HUES6 (cell line): ENCODE results near the gene FSTL4.

Experiments used
- H3K27ac ChIP-seq: 2 replicates; pipeline ENCODE4 v1.7.0; 2013; ENCODE audit warnings: low read depth, mild to moderate bottlenecking, low read length, inconsistent platforms
- H3K27me3 ChIP-seq: 2 replicates; pipeline ENCODE4 v1.6.1; 2013; ENCODE audit warnings: low read length; ENCODE audit not compliant: control insufficient read depth, insufficient read depth
- H3K36me3 ChIP-seq: 2 replicates; pipeline ENCODE4 v1.6.1; 2013; ENCODE audit warnings: low read length; ENCODE audit not compliant: control insufficient read depth, insufficient read depth
- H3K4me1 ChIP-seq: 2 replicates; pipeline ENCODE4 v1.6.1; 2013; ENCODE audit warnings: low read length; ENCODE audit not compliant: control insufficient read depth, insufficient read depth
- H3K4me3 ChIP-seq: 2 replicates; pipeline ENCODE4 v1.5.1; 2013; ENCODE audit warnings: low read depth, low read length
- H3K9ac ChIP-seq: one replicate; pipeline ENCODE4 v1.6.1; 2013; ENCODE audit warnings: mild to moderate bottlenecking, low read length
- H3K9me3 ChIP-seq: 2 replicates; pipeline ENCODE4 v1.6.1; 2013; ENCODE audit warnings: low read depth, low read length; ENCODE audit not compliant: control insufficient read depth, insufficient read depth

FSTL4 gene

DNA sequence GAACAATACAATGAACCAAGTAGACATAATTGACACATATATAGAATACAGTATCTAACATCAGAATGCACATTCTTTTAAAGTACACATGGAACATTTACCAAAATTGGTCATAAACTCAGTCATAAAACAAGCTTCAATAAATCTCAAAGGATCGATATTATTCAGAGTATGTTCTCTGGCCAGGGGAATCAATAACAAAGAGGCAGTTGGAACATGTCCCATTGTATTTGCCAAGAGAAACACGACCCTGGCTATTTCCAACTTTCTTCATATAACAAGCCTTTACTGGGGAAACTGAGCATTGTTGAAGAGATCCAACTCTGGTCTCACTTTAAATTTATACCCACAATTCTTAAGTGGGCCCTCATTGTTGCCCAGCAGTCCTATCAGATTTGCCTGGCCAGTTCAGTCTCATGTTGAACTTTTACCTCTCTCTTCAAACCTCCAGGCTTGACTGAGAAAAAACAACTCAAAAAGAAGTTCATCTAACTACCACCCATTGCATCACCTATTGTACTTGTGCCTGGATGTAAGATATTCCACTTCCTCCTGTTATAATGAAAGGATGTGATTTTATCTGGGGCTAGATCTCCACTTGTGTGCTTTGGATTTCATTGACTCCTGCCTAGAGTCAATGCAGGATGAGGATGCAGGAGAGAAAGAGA, 398.1 kb downstream of the FSTL4 start:
- Histone ChIP-seq H3K27ac (no peak overlapping the region), H3K36me3 (no peaks in the 10 kb centered on the region)

DNA sequence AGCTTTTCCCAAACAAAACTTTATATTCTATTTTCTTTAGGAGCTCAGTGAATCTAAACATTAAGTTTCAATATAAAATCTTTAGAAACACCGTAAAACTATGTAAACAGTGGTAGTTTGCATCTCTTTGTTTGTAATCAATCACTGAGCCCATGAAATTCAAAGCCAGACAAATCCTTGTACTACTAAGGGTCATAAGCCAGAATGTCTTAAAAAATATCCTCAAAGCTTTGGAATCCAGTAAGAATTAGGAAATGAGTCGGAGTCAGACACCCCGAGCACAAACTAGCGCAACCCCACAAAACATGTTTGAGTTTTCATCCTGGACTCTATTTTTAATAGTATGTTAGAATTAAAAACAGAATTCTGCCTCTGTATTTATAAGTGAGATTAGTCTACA, 406.7 kb downstream of the FSTL4 start:
- Histone ChIP-seq H3K36me3 (no peaks in the 10 kb centered on the region), H3K4me3 (no peak overlapping the region), H3K9ac (no peak overlapping the region), H3K9me3 (no peaks in the 10 kb centered on the region; the same call in 1 of the 2 replicates), H3K27ac (no peak overlapping the region), H3K4me1 (no peaks in the 10 kb centered on the region), H3K27me3 (no peaks in the 10 kb centered on the region)

More for the DNA sequence above, 398.1 kb downstream of the FSTL4 start:
- H3K9ac ChIP-seq, result no peak overlapping the region
- no peaks in the 10 kb centered on the region for H3K9me3 ChIP-seq
- H3K4me1 ChIP-seq, result no peaks in the 10 kb centered on the region
- no peak overlapping the region for H3K4me3 ChIP-seq
- no peaks in the 10 kb centered on the region for H3K27me3 ChIP-seq

- Histone ChIP-seq H3K9me3 (no peaks in the 10 kb centered on the region; the same call in 1 of the 2 replicates), H3K27me3 (no peaks in the 10 kb centered on the region), H3K4me1 (no peaks in the 10 kb centered on the region), H3K27ac (no peak overlapping the region), H3K9ac (no peak overlapping the region), H3K4me3 (no peak overlapping the region), H3K36me3 (no peaks in the 10 kb centered on the region)
These were observed 407.1 kb downstream of the FSTL4 start for GRCh38 chr5:133205204-133205603.

GRCh38 chr5:133203317-133204305, 408.7 kb downstream of the FSTL4 start:
- Histone ChIP-seq H3K36me3 (no peaks in the 10 kb centered on the region), H3K27me3 (no peaks in the 10 kb centered on the region), H3K9me3 (no peaks in the 10 kb centered on the region; the same call in 1 of the 2 replicates), H3K27ac (no peak overlapping the region), H3K4me1 (no peaks in the 10 kb centered on the region), H3K4me3 (no peak overlapping the region), H3K9ac (no peak overlapping the region)

GRCh38 chr5:133202066-133202665, 410.2 kb downstream of the FSTL4 start:
- Histone ChIP-seq H3K9me3 (no peaks in the 10 kb centered on the region; the same call in 1 of the 2 replicates), H3K9ac (no peak overlapping the region), H3K4me3 (no peak overlapping the region), H3K27ac (no peak overlapping the region), H3K36me3 (no peaks in the 10 kb centered on the region), H3K4me1 (no peaks in the 10 kb centered on the region), H3K27me3 (no peaks in the 10 kb centered on the region)

DNA sequence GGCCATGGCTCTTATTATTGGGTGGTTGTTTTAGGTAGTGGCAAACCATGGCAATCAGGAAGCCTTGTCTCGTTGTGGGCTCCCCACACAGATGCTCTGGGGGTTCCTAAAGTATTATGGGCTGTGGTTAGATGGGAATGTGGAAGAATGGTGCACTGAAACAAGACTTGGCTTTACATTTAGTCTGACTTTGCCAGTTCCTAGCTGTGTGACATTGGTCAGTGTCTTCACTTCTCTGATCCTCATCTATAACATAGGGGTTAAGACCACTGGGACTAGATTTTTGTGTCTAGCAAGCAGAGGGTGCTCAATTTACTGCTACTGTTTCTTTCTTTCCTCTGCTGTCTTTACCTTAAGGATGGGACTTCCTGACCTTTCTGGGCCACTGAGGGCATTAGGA, 411.0 kb downstream of the FSTL4 start:
- Histone ChIP-seq H3K27ac (no peak overlapping the region), H3K4me3 (no peak overlapping the region), H3K36me3 (no peaks in the 10 kb centered on the region), H3K9ac (no peak overlapping the region), H3K27me3 (no peaks in the 10 kb centered on the region), H3K9me3 (no peaks in the 10 kb centered on the region; the same call in 1 of the 2 replicates), H3K4me1 (peaks cover 3% of the 10 kb centered on the region; the same call in 1 of the 2 replicates)

DNA sequence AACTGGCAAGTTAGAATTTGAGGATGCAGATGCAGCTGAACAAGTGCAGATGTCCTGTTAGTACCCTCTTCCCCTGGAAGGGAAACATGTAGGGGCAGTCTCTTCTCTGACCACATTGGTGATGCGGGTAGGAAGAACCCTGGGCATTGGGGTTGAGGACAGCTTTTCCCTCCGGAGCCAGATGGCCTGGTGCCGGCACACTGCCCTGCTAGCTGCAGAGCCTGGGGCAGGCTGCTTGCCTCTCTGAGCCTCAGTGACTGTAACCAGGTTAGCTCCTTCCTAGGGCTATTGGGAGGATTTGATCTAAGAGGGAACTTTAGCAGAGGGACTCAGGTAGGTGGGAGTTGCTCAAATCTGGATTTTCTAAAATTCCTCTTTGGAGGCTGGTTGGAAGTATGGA, 412.1 kb downstream of the FSTL4 start:
- Histone ChIP-seq H3K36me3 (no peaks in the 10 kb centered on the region), H3K9me3 (no peaks in the 10 kb centered on the region; the same call in 1 of the 2 replicates), H3K4me3 (no peak overlapping the region), H3K27me3 (no peaks in the 10 kb centered on the region), H3K27ac (no peak overlapping the region), H3K9ac (no peak overlapping the region), H3K4me1 (peaks cover 3% of the 10 kb centered on the region; the same call in 1 of the 2 replicates)

- Histone ChIP-seq H3K36me3 (no peaks in the 10 kb centered on the region), H3K9me3 (no peaks in the 10 kb centered on the region; the same call in 1 of the 2 replicates), H3K4me1 (peaks cover 3% of the 10 kb centered on the region; the same call in 1 of the 2 replicates), H3K27me3 (no peaks in the 10 kb centered on the region), H3K27ac (no peak overlapping the region), H3K9ac (no peak overlapping the region), H3K4me3 (no peak overlapping the region)
These were observed 412.7 kb downstream of the FSTL4 start for GRCh38 chr5:133199417-133200178.

DNA sequence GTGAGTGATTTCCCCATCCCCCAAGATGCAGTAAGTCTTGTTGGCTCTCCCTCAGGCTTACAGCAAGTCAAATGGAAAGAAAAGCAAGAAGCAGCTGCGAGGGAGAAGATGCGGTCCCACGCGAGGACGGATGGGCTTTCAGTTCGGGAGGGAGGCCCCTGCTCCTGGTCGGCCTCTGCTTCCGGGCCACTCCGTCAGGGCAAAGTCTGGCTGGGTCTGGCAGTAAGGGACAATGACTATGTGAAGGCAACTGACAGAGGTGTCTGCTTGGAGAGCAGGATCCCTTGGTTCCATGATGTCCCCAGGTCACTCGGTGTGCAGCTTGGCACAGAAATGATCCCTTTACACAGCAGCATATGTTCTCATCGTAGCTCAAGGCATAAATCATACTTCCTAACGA, 413.8 kb downstream of the FSTL4 start:
- Histone ChIP-seq H3K27me3 (no peaks in the 10 kb centered on the region), H3K9ac (no peak overlapping the region), H3K36me3 (no peaks in the 10 kb centered on the region), H3K4me1 (peaks cover 3% of the 10 kb centered on the region; the same call in 1 of the 2 replicates), H3K4me3 (no peak overlapping the region), H3K27ac (no peak overlapping the region), H3K9me3 (no peaks in the 10 kb centered on the region; the same call in 1 of the 2 replicates)

- H3K4me1 ChIP-seq, result peaks cover 3% of the 10 kb centered on the region; the same call in 1 of the 2 replicates
- no peak overlapping the region for H3K9ac ChIP-seq
- no peak overlapping the region for H3K27ac ChIP-seq
- no peaks in the 10 kb centered on the region for H3K27me3 ChIP-seq
- no peaks in the 10 kb centered on the region for H3K36me3 ChIP-seq
- H3K4me3 ChIP-seq, result no peak overlapping the region
- H3K9me3 ChIP-seq, result no peaks in the 10 kb centered on the region
These were observed 415.8 kb downstream of the FSTL4 start for GRCh38 chr5:133196441-133197085.
